GM18909 (cell line): ENCODE results near the gene EML6.

Experiments
- ATAC-seq: cut with Tn5 transposase; IDR thresholded peaks from one replicate; pipeline ENCODE4 v1.9.1; 2021; ENCODE audit warnings: mild to moderate bottlenecking; ENCODE audit not compliant: unreplicated experiment, poor library complexity

EML6 gene

DNA sequence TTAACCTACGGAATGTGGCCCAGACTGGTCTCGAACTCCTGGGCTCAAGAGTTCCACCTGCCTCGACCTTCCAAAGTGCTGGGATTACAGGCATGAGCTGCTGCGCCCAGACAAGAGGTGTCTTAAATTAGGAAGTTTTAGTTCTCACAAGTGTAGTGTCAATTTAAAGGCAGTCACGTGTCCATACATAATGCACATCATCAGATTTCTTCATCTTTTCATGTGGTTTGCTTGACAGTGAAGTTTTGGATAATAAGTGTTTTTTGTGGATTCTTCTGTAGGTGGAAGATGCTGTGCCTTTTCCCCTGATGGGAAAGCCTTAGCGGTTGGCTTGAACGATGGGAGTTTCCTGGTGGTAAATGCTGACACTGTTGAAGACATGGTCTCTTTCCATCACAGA lies 179.3 kb downstream of the EML6 start:
- no peak for ATAC-seq

DNA sequence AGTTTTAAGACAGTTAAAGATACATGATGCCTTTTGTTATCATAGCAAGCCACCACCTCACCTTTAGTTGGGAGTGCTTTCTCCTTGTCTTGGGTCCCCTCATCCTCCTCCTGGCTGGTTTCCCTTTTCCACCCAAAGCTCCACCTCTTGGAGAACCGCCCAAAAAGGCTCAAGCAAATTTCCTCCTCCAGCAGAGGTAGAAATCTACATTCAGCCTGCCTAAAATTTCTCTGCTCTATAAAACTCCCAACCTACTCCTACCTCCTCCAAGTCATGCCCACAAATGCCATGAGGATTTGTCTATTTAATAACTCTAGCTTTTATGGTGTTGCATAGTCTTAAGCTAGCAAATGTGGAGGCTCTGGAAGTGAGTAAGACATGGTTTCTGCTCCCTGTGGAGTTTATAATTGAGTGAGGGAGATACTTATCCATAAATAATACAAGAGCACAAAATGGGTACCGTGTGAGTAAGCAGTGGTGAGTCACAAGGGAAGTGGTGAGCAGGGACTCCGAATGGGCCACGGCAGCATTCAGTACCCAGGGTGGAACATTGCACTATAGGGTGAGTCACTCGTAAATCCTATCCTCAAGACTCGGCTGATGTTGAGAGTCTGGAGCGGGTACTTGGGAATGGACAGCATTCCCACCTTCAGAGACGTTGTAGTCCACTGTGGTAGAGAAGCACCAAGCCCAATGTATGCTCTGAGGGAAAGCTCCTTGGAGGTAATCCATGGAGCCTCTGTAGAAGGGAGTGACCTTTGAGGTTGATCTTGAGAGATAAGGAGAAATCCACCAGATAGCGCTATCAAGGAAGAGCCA lies 180.5 kb downstream of the EML6 start:
- no peak for ATAC-seq

DNA sequence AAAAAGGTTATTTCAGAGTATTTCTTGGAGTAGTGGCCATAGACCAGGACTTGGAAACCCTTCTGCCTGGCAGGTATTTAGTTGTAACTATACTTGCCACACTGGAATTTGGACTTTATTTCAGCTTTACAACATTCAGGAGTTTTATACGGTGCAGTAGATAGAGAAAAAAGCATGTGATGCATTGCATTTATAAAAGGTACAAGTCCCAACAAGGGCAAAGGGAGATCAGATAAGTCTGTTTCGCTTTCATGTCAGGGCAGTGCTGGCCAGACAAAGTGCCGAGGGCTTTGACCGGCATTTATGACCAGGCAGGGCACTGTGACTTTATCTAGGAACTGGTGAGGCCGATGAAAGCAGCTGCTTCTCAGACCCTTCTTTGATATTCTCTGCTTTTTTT lies 181.4 kb downstream of the EML6 start:
- no peak for ATAC-seq

DNA sequence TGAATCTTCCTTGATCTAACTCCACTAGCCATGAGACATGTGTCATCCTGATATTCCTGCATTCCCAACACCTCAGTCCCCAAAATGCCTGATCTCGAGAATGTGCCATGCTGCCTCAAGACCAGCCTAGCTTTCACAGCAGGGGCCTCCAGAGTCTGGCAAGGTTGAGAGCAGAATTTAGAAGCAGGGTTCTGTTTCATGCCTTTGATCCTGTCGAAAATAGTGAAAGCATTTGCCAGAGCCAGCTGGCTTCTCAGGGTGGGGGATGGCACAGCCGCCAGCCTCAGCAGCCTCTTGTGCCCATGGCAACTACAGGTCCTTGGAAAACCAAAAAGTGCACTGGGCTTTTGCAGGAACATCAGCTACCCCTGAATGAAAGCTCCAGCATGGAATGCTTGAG lies 183.3 kb downstream of the EML6 start:
- ATAC-seq = no peak

DNA sequence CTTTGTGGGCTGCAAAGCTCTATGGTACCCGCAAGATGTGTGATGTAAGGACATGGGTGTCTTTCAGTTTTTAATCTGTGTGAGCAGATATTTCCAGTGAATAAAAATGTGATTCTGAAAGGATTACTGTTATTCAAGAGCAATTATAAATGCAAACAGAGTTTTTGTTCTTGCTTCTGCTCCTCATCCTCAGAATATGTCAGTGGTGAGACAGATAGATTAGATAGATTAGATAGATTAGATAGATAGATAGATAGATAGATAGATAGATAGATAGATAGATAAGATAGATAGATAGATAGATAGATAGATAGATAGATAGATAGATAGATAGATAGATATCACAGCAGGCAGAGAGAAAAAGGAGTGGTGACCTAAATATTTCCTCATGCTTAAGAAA lies 184.2 kb downstream of the EML6 start:
- no peak for ATAC-seq

DNA sequence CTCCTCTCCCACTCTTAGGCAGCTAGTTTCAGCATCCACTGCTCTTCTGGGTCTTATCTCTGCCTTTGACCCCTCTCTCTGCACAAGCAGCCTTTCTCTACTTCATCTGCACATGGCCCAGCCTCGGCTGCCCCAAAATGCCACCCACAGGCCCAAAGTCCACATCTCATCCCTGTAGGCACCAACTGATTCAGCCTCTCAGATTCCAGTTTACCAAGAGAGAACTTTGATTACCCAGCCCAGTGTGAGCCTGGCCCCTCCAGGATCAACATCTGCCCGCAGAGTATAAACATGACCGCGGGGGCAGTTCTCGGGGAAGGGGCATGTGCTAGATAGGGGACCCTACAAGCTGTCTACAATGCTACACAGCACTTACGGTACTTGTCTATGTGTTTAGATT lies 185.1 kb downstream of the EML6 start:
- no peak for ATAC-seq

DNA sequence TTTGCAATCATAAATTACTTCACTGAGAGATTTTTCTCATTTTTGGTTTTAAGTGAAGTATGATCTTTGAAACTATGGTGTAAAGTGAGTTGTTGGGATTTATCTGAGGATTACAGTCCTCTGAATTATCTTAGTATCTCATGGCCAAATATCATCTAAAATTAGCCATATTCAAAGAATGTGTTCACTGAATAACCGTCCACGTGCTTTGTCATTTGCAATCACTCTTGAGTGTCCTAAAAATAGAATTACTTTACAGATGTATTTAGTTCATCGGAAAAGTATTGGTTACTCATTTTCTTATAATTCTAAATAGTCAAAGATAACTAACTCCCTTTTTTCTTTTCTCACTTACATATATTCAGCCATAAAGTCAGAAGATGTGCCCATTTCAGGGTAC lies 185.5 kb downstream of the EML6 start:
- ATAC-seq = no peak

DNA sequence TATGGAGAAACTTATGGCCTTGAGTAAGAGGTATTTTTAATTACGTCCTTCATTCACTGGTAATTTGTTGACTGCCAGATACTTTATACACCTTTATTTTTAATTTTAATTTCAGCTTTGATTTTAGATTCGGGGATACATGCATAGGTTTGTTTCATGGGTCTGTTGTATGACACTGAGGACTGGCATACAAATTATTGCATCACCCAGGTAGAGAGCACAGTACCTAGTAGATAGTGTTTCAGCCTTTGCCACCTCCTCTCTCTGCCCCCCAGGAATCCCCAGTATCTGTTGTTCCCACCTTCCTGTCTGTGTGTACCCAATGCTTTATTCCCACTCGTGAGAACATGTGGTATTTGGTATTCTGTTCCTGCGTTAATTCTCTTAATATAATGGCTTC lies 188.8 kb downstream of the EML6 start:
- no peak for ATAC-seq

DNA sequence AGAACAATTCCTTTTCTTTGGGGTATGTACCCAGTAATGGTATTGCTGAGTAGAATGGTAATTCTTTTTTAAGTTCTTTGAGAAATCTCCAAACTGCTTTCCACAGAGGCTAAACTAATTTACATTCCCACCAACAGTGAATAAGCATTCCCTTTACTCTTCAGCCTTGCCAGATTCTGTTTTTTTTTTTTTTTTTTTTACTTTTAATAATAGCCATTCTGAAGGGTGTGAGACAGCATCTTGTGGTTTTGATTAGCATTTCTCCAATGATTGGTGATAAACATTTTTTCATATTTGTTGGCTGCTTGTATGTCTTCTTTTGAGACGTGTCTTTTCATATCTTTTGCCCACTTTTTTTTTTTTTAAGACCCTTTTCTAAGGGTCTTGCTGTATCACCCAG lies 189.4 kb downstream of the EML6 start:
- ATAC-seq = no peak

DNA sequence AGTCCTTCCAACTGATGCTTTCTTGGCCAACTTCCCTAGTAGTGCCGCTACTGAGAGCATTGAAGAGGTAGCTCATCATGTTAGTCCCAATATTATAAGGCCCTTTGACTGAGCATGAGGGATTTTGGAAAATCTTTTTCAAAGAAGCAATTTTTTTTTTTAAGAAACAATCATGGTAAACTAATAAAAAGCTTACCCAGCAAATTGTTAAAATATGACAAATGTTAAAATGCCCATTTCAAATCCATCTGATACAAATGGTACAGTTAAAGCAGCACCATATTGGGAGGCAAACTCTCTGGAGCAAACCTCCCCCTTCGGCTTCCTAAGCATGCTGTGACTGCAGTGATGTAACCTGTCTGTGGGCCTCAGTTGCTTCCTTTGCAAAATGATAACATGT lies 191.2 kb downstream of the EML6 start:
- no peak for ATAC-seq

DNA sequence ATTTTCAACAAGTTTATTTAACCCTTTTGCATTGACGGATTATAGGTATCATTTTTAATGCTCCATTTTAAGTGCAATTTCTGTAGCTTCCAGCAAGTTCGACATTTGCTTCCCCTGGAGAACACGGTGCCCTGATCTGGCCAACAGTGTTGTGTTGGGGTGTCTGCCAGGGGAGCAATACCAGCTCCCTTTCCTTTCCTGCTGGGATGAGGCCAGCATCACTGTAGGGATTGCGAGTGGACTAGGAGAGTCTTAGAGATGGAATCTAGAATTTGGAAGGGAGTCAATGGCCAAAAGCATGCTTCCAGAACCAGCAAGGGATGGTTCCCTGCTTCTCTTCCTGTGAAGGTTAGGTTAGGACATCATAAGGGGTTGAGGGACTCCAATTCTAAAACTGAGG lies 191.6 kb downstream of the EML6 start:
- ATAC-seq = no peak

DNA sequence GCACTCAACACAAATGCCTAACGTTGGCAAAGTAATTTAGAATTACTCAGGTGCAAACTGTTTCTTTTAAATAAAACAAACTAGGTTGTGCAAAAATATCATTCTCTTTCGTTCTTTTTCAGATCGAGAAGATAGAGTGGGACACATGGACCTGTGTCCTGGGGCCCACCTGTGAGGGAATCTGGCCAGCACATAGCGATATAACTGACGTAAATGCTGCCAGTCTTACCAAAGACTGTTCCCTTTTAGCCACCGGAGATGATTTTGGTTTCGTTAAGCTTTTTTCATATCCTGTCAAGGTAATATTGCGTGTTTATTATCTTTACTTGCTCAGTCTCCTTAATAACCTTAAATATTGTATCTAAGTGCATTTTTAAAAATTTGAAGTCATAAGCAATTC lies 193.2 kb downstream of the EML6 start:
- no peak for ATAC-seq

DNA sequence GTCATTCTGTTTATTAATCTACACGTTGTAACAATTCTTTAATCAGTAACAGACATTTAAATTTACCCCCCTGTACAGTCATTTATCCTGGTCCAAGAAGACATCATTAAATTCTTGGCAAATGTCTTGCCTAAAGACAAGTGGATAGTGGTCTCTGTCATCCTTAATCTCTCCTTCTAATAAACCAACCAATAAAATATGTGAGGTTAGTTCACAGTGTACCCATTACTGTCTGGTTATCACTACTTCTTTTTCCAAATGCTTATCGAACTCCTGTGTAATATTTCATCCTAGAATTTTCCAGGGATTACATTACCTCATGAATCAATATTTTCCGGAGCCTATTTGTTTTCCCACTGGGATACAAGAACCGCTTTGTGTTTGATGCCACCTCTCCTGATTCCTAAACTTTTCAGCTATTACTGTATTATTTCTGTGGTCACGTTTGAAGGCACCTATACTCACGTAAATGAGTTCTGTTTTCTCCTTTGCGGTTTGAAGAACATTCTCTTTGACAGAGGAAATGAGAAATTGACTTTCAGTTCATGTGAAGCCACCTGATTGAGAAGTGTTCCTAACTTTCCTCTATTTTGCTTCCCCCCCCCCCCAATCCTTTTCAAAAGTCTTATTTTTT lies 195.3 kb downstream of the EML6 start:
- ATAC-seq = no peak

DNA sequence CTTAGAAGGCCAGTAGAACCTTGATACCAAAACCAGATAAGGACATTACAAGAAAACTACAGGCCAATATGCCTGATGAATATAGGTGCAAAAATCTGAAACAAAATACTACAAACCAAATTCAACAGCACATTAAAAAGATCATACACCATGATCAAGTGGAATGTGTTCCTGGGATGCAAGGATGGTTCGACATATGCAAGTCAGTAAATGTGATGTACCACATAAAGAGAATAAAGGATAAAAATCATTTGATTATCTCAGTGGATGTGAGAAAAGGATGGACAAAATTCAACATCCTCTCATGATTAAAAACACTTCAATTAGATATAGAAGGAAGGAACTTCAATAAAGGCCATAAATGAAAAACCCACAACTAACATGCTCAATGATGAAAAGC lies 197.2 kb downstream of the EML6 start:
- no peak for ATAC-seq

DNA sequence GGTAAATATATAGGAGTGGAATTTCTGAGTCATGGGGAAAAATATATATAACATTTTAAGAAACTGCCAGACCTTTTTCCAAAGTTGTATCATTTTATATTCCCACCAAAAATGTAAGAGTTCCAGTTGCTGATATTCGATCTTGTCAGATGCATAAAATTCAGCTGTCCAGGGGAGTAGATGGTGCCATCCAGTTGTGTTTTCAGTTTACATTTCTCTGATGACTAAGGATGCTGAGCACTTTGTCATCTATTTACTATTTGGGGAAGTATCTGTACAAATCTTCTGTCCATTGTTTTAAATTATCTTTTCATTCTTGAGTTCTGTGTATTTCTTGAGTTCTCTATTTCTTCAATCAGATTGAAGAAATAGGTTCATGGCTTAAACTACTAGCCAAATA lies 200.7 kb downstream of the EML6 start:
- ATAC-seq = no peak

DNA sequence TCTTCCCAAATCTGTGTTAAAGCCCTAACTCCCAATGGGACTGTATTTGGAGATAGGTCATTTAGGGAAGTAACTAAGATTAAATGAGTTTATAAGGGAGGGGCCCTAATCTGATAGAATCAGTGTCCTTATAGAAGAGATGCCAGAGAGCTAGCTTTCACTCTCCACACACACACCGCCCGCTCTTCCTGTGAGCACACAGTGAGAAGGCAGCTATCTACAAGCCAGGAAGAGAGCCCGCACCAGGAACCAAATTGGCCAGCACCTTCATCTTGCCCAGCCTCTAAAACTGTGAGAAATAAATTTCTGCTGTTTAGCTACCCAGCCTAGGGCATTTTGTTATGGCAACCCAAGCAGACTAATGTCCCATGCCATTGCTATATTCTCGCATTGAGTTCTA lies 201.6 kb downstream of the EML6 start:
- ATAC-seq = no peak

DNA sequence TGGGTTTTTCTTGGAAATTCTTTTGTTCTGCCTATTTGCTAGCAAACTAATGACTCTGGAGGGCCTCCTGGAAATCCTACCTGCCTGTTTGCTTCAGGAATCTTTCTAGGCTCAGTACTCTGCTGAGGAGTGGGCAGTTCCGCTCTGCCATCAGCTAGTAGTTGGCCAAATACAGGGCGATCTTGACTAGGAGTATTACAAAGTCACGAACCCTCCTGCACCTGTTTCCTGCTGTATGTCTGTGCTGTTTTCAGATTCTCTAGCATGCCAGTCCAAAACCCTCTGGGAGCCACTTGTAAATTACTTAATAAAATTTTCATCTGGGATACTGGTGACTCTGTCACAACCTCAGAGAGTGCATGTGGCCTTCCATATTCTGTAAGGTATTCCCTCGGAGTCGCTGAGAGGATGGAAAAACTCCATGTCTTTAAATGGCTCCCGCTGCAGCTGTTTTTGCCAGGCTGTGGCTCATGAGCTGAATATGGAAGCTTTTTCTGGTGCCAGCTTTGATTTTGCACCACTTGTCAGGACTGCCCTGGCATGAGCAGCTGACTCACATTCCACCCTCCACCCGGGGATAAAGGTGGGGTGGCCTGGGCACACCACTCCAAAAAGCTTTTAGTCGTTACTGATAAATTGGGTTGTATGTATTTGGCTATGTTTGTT lies 203.8 kb downstream of the EML6 start:
- ATAC-seq = no peak

DNA sequence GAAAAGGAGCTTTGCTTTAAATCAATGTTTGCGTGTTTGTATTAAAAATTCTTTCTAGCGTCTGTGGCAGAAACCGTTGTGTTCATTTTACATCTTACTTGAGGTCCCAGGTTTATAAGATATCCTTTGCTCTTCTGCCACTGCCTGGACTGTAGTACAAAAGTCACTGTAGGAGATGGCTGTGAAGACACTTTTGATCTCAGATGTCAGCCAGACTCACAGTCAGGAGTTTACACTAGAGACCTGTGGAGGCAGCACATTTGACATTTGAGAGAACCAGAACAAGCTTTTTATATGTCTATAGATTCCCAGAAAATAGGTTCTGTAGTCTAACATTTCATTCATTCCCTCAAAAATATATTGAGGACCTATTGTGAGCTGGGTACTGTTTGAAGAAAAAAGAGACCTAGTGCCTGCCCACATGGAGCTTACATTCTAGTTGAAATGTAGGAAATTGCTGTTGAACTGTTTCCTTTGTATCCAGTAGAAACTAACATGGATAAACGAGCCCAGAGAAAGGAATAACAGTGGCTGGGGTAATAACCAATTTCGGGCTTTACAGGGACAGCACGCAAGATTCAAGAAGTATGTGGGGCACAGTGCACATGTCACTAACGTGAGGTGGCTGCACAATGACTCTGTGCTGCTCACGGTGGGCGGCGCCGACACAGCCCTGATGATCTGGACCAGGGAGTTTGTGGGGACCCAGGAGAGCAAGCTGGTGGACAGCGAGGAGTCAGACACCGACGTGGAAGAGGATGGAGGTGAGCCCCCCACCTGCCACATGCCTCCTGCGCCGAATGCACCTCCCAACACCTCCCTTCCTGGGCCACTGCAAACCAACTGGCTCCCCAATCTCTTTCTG lies 204.5 kb downstream of the EML6 start:
- ATAC-seq = no peak

DNA sequence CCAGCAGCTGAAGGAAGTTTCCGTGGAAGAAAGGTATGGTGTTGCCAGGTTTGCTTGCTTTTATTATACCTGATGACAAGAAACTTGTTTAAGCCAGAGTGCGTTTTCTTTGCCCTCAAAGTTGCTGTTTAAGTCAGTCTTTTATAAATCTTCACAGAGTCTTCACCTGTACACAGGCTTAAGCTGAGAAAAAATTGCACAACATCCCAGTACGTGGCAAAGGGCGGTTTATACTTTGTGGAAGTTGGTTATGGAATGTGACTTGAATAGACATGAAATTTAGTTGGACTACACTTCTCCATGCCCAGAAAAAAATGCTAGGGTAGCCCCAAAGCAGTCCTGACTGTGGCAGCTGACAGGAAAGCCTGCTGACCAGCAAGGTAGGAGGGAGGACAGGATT lies 205.3 kb downstream of the EML6 start:
- ATAC-seq = no peak

DNA sequence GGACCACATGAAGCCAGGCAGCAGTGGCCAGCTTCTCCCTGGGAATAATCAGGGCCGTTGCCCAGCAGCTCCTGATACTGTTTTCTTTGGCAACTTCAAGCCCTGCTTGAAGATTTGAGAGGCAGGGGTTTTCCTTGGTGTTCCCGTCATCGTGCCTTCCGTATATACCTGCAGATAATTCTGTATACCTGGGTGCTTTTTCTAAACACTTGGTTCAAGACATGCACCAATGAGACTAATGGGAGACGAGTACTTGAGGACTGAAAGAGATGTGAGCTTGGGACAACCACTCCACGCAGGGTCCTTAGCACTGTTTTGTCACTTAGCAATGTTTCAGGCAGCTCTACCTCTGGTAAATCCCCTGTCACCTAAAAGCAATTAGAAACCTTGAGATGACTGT lies 208.0 kb downstream of the EML6 start:
- no peak for ATAC-seq

DNA sequence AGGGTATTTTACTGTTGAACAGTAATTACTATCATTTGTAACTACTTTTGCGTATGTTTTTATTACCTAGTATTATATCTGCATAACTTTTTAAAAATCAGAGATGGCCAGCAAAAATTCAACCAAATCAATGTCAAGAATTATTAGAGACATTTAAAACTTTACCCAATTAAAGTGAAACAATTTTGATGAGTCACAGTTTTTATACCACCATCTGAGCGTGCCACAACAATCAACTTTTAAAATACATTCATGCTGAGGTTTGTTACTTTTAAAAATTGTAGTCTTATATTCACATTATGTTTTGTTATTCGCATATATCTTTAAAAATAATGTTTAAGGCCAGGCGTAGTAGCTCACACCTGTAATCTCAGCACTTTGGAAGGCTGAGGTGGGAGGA lies 211.9 kb downstream of the EML6 start:
- no peak for ATAC-seq
